ENCODE data around the gene SLCO2B1. TPM values are rescaled to one million over a fixed set of nuclear protein-coding genes. Genes with fewer than 3 reads are reported as not detected.

SLCO2B1 gene
- total and polyA plus RNA-seq, 2 experiments from 2014 or later: not detected

- H3K4me2 ChIP-seq: no peak overlapping the region
- H3K36me3 ChIP-seq (ENCODE audit: insufficient read depth): no peaks in the 10 kb centered on the region
- no peaks in the 10 kb centered on the region for H3K27me3 ChIP-seq (ENCODE audit: insufficient read depth)
- TF ChIP-seq EZH2phosphoT487 (IDR thresholded peaks at IDR 0.05; ENCODE audit: unreplicated experiment): no peak
- TF ChIP-seq POLR2AphosphoS5 (IDR thresholded peaks at IDR 0.05; ENCODE audit: low read depth): no peak
- no peak for TF ChIP-seq STAT1 (IDR thresholded peaks at IDR 0.05; ENCODE audit: unreplicated experiment)
- TF ChIP-seq ZNF114 (CRISPR knock-in tag; IDR thresholded peaks at IDR 0.05): no peak
- TF ChIP-seq CREB1 (CRISPR knock-in tag; IDR thresholded peaks at IDR 0.05; ENCODE audit: low read depth): no peak
- TF ChIP-seq REST (IDR thresholded peaks at IDR 0.05; ENCODE audit: unreplicated experiment): no peak
- no peak for TF ChIP-seq CTCF (conservative IDR thresholded peaks at IDR 0.05; ENCODE audit: low read depth in 2 of 2)
- TF ChIP-seq ZNF462 (CRISPR knock-in tag; IDR thresholded peaks at IDR 0.05): no peak
- TF ChIP-seq ETS1 (IDR thresholded peaks at IDR 0.05): no peak
- no peak overlapping the region for H3K4me3 ChIP-seq
- Mint-ChIP-seq H3K4me1 (peaks cover 7% of the 10 kb centered on the region; the same call in 2 of the 3 replicates), H3K36me3 (ENCODE audit: low read depth) (peaks cover 5% of the 10 kb centered on the region; the same call in 1 of the 3 replicates), H3K27ac (no peak overlapping the region), H3K27me3 (ENCODE audit: insufficient read depth, low read depth, poor library complexity) (peaks cover 10% of the 10 kb centered on the region), H3K4me3 (no peak overlapping the region), H3K9me3 (peaks cover under 1% of the 10 kb centered on the region; the same call in 1 of the 3 replicates)
- no peaks in the 10 kb centered on the region for H3K79me2 ChIP-seq (replicated peaks; ENCODE audit: insufficient read depth)
- no peaks in the 10 kb centered on the region for H3F3A ChIP-seq (replicated peaks; ENCODE audit: low read depth)
- H4K20me1 ChIP-seq (replicated peaks; ENCODE audit: insufficient read depth): no peaks in the 10 kb centered on the region
- no peak overlapping the region for H3K27ac ChIP-seq (ENCODE audit: low read depth)
- ATAC-seq (no peak), DNase-seq (ENCODE audit: low spot score) (no peak)
- H3K4me1 ChIP-seq (ENCODE audit: insufficient read depth): no peaks in the 10 kb centered on the region
- no peak overlapping the region for H2AFZ ChIP-seq
- no peaks in the 10 kb centered on the region for H3K9me2 ChIP-seq (ENCODE audit: insufficient read depth)
These were observed 14.8 kb downstream of the SLCO2B1 start for GRCh38 chr11:75165721-75166120.
